Kidney (tissue), 14 donors: ENCODE results near the gene MPDZ. TPM values are rescaled to one million over a fixed set of nuclear protein-coding genes. Genes with fewer than 3 reads are reported as not detected.

Source experiments
- DNase-seq, 5 donors: peaks; one replicate each; pipeline ENCODE4 v3.0.0-alpha.2; 2013 to 2020
- FAIRE-seq: peaks from 2 replicates; lab custom pipeline; 2012; peaks lifted over from hg19 to GRCh38; lab: Jason Lieb, UNC
- H3K27ac ChIP-seq, 2 donors: one replicate each; pipeline ENCODE4 v1.7.0; 2013; ENCODE audit warnings: low read depth in 2 of 2, low read length in 2 of 2, inconsistent platforms in 1 of 2
- H3K27me3 ChIP-seq: one replicate; pipeline ENCODE4 v1.7.1; 2013; ENCODE audit warnings: low read length, inconsistent platforms; ENCODE audit not compliant: control insufficient read depth, insufficient read depth
- H3K36me3 ChIP-seq, 3 donors: one replicate each; pipeline versions ENCODE4 v1.7.0 to v1.7.1; 2013; ENCODE audit warnings: low read length in 3 of 3, control low read depth in 1 of 3, inconsistent platforms in 1 of 3; ENCODE audit not compliant: insufficient read depth in 3 of 3, control insufficient read depth in 2 of 3
- H3K4me1 ChIP-seq, 3 donors: one replicate each; pipeline versions ENCODE4 v1.7.0 to v1.7.1; 2013; ENCODE audit warnings: low read length in 3 of 3, inconsistent platforms in 1 of 3, low read depth in 1 of 3; ENCODE audit not compliant: control insufficient read depth in 2 of 3, insufficient read depth in 2 of 3
- H3K4me3 ChIP-seq, 3 donors: one replicate each; pipeline versions ENCODE4 v1.7.0 to v1.8.1; 2013; ENCODE audit warnings: low read length in 3 of 3, control low read depth in 1 of 3, inconsistent platforms in 1 of 3
- H3K9ac ChIP-seq, 3 donors: one replicate each; pipeline versions ENCODE4 v1.7.0 to v1.7.1; 2013; ENCODE audit warnings: low read length in 3 of 3, control low read depth in 1 of 3, inconsistent platforms in 1 of 3
- H3K9me3 ChIP-seq, 3 donors: one replicate each; pipeline versions ENCODE4 v1.7.0 to v1.7.1; 2013; ENCODE audit warnings: low read length in 3 of 3, control low read depth in 1 of 3, inconsistent platforms in 1 of 3; ENCODE audit not compliant: control insufficient read depth in 2 of 3, insufficient read depth in 1 of 3
- CTCF ChIP-seq: IDR thresholded peaks from 3 replicates; pipeline ENCODE4 v1.5.1; 2012; ENCODE audit warnings: mild to moderate bottlenecking, moderate library complexity, borderline replicate concordance; ENCODE audit not compliant: insufficient read depth; ENCODE audit errors: extremely low read depth
- intact Hi-C: fragments of 100-400 bp; cut with DNase I; formaldehyde crosslinking; loops from one replicate; pipeline ENCODE4 v1.11.1; 2022
- polyA plus RNA-seq: library from polyadenylated mRNA; stranded (reverse); fragments of 350-450 nt; fragmentation: Illumina TruSeq; extraction: RNeasy Lipid Tissue Mini Kit (QIAGEN cat#74804); gene quantifications from one replicate; pipeline ENCODE4 v1.2.3, GENCODE V29; 2014; ENCODE audit warnings: low read depth, low replicate concordance; ENCODE audit not compliant: insufficient read depth
- total RNA-seq: library from RNA; stranded (reverse); fragmentation: NEBNext Ultra II Directional; extraction: Animal tissue kit (Norgen Biotek cat#: 25700); gene quantifications from one replicate; pipeline ENCODE4 v1.2.1, GENCODE V29; 2021
- donor health status: control.
- donor health status: control.
- donor health status: control.
- donor health status: control.
- donor health status: control.
- donor health status: DM: yes; HTN: yes; CAD: no.
- donor health status: Normal renal cell carcinoma (clear cell type).

The MPDZ gene
- total and polyA plus RNA-seq, 2 donors from 2014 or later: 18.5 to 25.1 TPM

- DNase-seq (no peak), FAIRE-seq (no peak)
- Histone ChIP-seq H3K36me3 (peaks cover 0 to 8% (median 0%) of the 10 kb centered on the region in 3 donors), H3K4me1 (peaks cover 0 to 7% (median 4%) of the 10 kb centered on the region in 3 donors), H3K27me3 (no peaks in the 10 kb centered on the region), H3K4me3 (no peak overlapping the region), H3K9me3 (no peaks in the 10 kb centered on the region), H3K27ac (no peak overlapping the region), H3K9ac (no peak overlapping the region)
- TF ChIP-seq CTCF: no peak
- intact Hi-C loops: no loop called here
Measured at GRCh38 chr9:13142776-13143175, 136.7 kb downstream of the MPDZ start.

- no peak for TF ChIP-seq CTCF
- no peak overlapping the region for H3K9ac ChIP-seq
- DNase-seq (no peak), FAIRE-seq (no peak)
- intact Hi-C loops: no loop called here
- no peak overlapping the region for H3K4me3 ChIP-seq
- no peak overlapping the region for H3K27ac ChIP-seq
- peaks cover 0 to 7% (median 4%) of the 10 kb centered on the region in 3 donors for H3K4me1 ChIP-seq
- no peaks in the 10 kb centered on the region for H3K9me3 ChIP-seq
- H3K27me3 ChIP-seq: no peaks in the 10 kb centered on the region
- H3K36me3 ChIP-seq: peaks cover 2 to 5% (median 3%) of the 10 kb centered on the region in 3 donors
Measured at GRCh38 chr9:13141629-13142028, 137.9 kb downstream of the MPDZ start.

GRCh38 chr9:13140843-13141592, 138.5 kb downstream of the MPDZ start:
- intact Hi-C loops: no loop called here
- no peak overlapping the region for H3K9ac ChIP-seq

More at GRCh38 chr9:13140843-13141592, 138.5 kb downstream of the MPDZ start:
- Histone ChIP-seq H3K27me3 (no peaks in the 10 kb centered on the region), H3K27ac (no peak overlapping the region), H3K36me3 (peaks cover 2 to 5% (median 3%) of the 10 kb centered on the region in 3 donors), H3K9me3 (no peaks in the 10 kb centered on the region), H3K4me1 (peaks cover 0 to 7% (median 4%) of the 10 kb centered on the region in 3 donors), H3K4me3 (no peak overlapping the region)
- FAIRE-seq (no peak), DNase-seq (no peak)
- no peak for TF ChIP-seq CTCF
